DMS114 treated with DMSO at 0.1 percent for 48 hours (cell line): ENCODE measurements around the gene UAP1L1.

ENCODE experiments used
- DNase-seq: peaks from one replicate; lab custom pipeline; 2025; ENCODE audit not compliant: unreplicated experiment; lab: John Stamatoyannopoulos, UW

Gene UAP1L1

GRCh38 chr9:137096785-137097546 is 19.6 kb downstream of the UAP1L1 start:
- DNase-seq, result no peak

GRCh38 chr9:137097761-137098462 is 20.6 kb downstream of the UAP1L1 start:
- DNase-seq, result no peak

GRCh38 chr9:137099231-137099630 is 21.9 kb downstream of the UAP1L1 start:
- DNase-seq, result no peak

DNA sequence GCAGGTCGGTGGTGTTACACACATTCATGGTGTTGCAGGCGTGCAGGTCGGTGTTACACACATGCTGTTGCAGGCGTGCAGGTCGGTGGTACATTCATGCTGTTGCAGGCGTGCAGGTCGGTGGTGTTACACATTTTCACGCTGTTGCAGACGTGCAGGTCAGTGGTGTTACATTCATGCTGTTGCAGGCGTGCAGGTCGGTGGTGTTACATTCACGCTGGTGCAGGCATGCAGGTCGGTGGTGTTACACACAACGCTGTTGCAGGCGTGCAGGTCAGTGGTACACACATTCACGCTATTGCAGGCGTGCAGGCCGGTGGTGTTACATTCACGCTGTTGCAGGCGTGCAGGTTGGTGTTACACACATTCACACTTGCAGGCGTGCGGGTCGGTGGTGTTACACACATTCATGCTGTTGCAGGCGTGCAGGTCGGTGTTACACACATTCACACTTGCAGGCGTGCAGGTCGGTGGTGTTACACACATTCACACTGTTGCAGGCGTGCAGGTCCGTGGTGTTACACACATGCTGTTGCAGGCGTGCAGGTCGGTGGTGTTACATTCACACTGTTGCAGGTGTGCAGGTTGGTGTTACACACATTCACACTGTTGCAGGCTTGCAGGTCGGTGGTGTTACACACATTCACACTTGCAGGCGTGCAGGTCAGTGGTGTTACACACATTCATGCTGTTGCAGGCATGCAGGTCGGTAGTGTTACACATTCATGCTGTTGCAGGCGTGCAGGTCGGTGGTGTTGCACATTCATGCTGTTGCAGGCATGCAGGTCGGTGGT is 26.1 kb downstream of the UAP1L1 start:
- no peak for DNase-seq

GRCh38 chr9:137105814-137106661 is 28.7 kb downstream of the UAP1L1 start:
- no peak for DNase-seq

- DNase-seq, result no peak
These were observed 29.4 kb downstream of the UAP1L1 start for GRCh38 chr9:137106662-137107250.

GRCh38 chr9:137107312-137107921 is 30.1 kb downstream of the UAP1L1 start:
- DNase-seq, result no peak

DNA sequence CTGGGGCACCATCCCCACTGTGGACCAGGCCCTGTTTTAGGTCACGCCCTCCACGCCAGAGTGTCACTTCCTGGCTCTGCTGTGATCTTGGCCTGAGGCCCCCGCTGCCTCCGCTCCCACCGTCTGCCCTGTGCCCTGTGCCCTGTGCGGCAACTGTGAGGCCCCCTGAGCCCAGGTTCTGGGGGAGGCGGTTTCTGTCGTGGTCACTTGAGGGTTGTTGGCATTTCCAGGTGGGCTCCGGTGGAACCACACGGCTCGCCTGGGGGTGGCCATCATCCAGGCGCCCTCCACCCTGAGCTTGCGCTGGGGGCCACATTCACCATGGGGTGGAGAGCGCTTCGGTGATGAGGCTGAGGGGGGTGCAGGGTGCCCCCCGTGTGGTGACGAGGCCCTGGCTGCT is 30.7 kb downstream of the UAP1L1 start:
- DNase-seq, result no peak

GRCh38 chr9:137108608-137109249 is 31.4 kb downstream of the UAP1L1 start:
- DNase-seq, result no peak

GRCh38 chr9:137109250-137110146 is 32.2 kb downstream of the UAP1L1 start:
- no peak for DNase-seq

GRCh38 chr9:137110147-137110910 is 33.0 kb downstream of the UAP1L1 start:
- DNase-seq, result no peak

DNA sequence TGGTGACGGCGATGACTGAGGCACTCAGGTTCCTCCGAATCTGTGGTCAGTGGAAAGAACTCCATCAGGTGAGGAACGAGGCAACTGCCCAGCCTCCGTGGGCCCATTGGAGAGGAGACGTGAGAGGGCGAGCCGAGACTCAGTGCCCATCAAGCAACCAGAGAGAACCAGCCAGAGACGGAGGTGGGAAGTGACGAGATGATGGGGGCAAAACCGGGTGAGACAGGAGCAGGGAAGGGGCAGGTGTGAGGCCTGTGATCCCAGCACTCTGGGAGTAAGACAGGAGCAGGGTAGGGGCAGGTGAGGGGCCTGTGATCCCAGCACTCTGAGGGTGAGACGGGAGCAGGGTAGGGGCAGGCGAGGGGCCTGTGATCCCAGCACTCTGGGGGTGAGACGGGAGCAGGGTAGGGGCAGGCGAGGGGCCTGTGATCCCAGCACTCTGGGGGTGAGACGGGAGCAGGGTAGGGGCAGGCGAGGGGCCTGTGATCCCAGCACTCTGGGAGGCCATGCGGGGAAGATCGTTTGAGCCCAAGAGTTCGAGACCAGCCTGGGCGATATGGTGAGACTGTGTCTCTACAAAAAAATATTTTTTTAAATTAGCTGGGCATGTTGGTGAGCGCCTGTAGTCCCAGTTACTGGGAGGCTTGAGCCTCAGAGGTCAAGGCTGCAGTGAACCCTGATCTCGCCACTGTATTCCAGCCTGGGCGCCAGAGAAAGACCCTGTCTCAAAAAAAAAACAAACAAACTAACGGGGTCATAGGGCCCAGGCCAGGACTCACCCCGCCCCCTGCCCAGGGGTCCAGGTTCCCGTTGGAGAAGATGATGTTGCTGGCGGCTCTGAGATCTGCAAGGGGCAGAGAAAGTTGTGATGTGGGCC is 33.8 kb downstream of the UAP1L1 start:
- DNase-seq, result no peak

DNA sequence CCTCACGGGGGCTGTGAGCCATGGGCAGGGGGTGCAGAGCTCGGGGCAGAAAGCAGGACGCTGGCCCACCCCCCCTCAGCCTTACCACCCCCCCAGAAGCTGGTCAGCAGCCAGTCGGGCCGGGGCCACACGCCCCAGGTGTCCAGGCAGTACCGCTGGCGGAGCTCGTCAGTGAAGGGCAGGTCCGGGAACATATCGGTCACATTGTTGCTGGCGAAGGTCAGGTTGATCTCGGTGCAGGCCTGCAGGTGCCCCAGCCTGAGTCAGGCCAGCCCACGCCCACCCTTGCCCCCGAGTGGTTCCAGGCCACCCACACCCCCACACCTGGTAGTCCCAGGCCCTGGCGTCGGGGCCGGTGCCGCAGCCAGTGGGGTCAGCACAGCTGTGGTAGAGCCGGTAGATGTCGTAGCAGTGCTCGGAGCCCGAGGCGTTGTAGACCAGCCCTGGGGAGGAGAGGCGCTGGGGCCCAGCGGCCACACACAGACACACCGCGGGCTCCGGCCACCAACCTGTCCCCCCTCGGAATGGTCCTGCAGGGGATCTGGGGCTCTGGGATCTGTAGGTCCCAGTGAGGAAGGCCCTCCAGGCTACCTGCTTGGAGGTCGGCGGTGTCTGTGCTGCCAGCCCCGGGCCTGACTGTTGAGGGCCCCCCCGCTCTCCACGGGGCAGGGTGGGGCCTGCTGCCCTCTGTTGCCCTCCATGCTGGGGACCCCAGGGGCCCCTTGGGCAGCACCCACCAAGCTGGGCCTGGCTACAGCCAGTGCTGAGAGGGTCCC is 34.7 kb downstream of the UAP1L1 start:
- no peak for DNase-seq

DNA sequence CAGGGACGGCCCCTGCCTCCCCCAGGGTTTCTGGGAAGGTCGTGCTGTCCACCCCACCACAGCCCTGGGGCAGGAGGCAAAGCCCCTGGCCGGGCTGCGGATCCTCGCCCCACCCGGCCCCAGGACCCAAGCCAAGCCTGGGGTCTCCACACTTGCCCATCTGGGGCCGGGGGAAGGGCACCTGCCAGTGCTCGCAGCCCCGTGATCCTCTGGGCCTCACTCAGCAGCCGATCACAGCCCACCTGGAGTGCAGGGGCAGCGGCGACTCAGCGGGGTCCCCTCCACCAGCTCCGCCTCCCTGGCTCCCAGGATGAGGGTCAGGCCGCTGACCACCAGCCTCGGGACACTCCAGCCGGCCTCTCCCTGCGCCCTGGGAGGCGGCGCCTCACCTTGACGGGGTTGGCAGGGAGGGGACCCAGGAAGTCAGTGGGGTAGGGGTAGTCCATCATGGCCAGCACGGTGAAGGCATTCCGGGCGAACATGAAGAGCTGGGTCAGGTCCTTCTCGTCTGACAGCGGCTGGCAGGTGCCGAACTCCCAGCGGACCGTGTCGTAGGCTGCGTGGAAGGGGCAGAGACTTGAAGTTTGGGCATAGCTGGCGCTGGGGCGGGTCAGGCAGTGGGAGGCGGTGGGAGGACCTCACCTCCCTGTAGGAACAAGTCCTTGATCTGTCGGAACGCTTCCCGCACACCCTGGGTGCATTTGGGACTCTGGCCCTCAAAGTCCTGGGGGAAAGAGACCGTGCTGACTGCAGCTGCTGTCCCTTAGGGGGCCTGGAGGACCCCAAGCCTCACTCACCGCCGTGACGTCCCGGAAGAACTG is 35.5 kb downstream of the UAP1L1 start:
- no peak for DNase-seq
